A673 (cell line): ENCODE results near the gene FIGNL1.

Experiments
- EZH2 ChIP-seq: fragments of 200-600 bp; sonication (generic); IDR thresholded peaks from 2 replicates; pipeline ENCODE4 v1.6.1; 2017; ENCODE audit warnings: borderline replicate concordance, low read depth, mild to moderate bottlenecking, mixed read lengths, antibody characterized with exemption, low read length; ENCODE audit not compliant: poor library complexity, severe bottlenecking
- TF ChIP-seq, protein P1 (sequence below): fragments of 300-800, 200-600 bp; sonication (generic); conservative IDR thresholded peaks from 2 replicates; pipeline ENCODE4 v1.5.1; 2017; ENCODE audit warnings: low read depth, mild to moderate bottlenecking, antibody characterized with exemption, low read length, moderate library complexity, mixed read lengths

DNA sequence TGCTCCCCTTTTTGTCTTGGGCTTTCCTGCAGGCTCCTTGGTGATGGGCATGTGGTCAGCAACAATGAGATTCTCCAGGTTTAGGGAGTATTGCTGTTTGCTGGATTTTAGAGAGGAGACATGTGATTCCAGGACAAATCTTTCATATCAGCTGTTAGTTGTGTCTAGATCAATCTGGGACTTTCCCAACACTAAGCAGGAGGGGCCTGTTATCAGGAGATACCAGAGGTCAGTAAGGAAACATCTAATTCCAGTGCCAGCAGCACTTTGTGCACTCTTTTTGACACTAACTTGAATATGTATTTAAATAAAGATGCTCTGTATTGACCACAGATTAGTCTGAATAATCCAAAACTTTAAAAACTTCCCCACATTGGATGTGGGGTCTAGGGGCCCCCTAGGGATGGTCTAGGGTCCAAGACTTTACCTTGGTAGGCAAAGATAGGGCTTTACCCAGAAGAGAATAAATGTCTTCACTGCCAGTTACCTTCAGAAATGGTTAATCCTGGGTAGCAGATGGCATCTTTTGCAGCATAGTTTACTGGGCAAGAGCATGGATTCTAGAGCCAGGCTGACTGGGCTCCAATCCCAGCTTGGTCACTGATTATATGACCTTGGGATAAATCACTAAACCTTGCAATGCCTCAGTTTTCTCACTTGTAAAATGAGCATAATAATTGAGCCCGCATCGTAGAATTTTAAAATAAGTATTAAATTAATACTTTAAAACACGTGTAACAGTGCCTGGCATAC, 6.4 kb upstream of the FIGNL1 start:
- TF ChIP-seq, protein P1, sequence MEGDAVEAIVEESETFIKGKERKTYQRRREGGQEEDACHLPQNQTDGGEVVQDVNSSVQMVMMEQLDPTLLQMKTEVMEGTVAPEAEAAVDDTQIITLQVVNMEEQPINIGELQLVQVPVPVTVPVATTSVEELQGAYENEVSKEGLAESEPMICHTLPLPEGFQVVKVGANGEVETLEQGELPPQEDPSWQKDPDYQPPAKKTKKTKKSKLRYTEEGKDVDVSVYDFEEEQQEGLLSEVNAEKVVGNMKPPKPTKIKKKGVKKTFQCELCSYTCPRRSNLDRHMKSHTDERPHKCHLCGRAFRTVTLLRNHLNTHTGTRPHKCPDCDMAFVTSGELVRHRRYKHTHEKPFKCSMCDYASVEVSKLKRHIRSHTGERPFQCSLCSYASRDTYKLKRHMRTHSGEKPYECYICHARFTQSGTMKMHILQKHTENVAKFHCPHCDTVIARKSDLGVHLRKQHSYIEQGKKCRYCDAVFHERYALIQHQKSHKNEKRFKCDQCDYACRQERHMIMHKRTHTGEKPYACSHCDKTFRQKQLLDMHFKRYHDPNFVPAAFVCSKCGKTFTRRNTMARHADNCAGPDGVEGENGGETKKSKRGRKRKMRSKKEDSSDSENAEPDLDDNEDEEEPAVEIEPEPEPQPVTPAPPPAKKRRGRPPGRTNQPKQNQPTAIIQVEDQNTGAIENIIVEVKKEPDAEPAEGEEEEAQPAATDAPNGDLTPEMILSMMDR: no peak
- no peak for TF ChIP-seq EZH2
